Left ventricle myocardium inferior (tissue), 1 donor: ENCODE results near the gene PTGIR. TPM values are rescaled to one million over a fixed set of nuclear protein-coding genes. Genes with fewer than 3 reads are reported as not detected.

ENCODE experiments used
- DNase-seq: peaks from one replicate; pipeline ENCODE4 v3.0.0-alpha.2; 2020
- H3K27ac ChIP-seq: fragments of 200-600 bp; replicated peaks from 2 replicates; pipeline ENCODE4 v1.8.0; 2021
- H3K27me3 ChIP-seq: fragments of 200-600 bp; 2 replicates; pipeline ENCODE4 v1.8.0; 2021; ENCODE audit warnings: low read depth
- H3K36me3 ChIP-seq: fragments of 200-600 bp; 2 replicates; pipeline ENCODE4 v1.8.0; 2021
- H3K4me1 ChIP-seq: fragments of 200-600 bp; 2 replicates; pipeline ENCODE4 v1.8.0; 2021
- H3K4me3 ChIP-seq: fragments of 200-600 bp; 2 replicates; pipeline ENCODE4 v1.8.0; 2021; ENCODE audit warnings: mild to moderate bottlenecking, moderate library complexity
- H3K9me3 ChIP-seq: fragments of 200-600 bp; replicated peaks from 2 replicates; pipeline ENCODE4 v1.8.0; 2021
- CTCF ChIP-seq: fragments of 200-600 bp; IDR thresholded peaks from 2 replicates; pipeline ENCODE4 v1.8.0; 2021; ENCODE audit warnings: antibody characterized with exemption, mild to moderate bottlenecking, borderline replicate concordance
- intact Hi-C: fragments of 100-400 bp; cut with micrococcal nuclease; formaldehyde crosslinking; loops from one replicate; pipeline ENCODE4 v1.11.0; 2022
- total RNA-seq: library from RNA; stranded (reverse); fragmentation: NEBNext Ultra II Directional; extraction: Animal tissue kit (Norgen Biotek cat#: 25700); gene quantifications from one replicate; pipeline ENCODE4 v1.2.1, GENCODE V29; 2021
- donor health status: DM: no; HTN: yes; CAD: no; lungs with severe emphysema.

The PTGIR gene
- total RNA-seq, 1 donor from 2014 or later, result 3.7 TPM

GRCh38 chr19:46654621-46655152 lies 29.8 kb upstream of the PTGIR start:
- no peak for TF ChIP-seq CTCF
- peak overlapping the region; percentile 48 for H3K27ac ChIP-seq

GRCh38 chr19:46650445-46650844 lies 25.6 kb upstream of the PTGIR start:
- Histone ChIP-seq H3K4me1 (no peaks in the 10 kb centered on the region), H3K27me3 (peaks cover 35% of the 10 kb centered on the region), H3K27ac (no peak overlapping the region), H3K9me3 (peaks cover 12% of the 10 kb centered on the region), H3K4me3 (no peak overlapping the region), H3K36me3 (no peaks in the 10 kb centered on the region)
- TF ChIP-seq CTCF, result no peak
- DNase-seq, result no peak
- intact Hi-C loops, result no loop called here

More at GRCh38 chr19:46654621-46655152, 29.8 kb upstream of the PTGIR start:
- Histone ChIP-seq H3K27me3 (peaks cover 31% of the 10 kb centered on the region), H3K36me3 (no peaks in the 10 kb centered on the region), H3K4me1 (peaks cover 13% of the 10 kb centered on the region), H3K4me3 (no peak overlapping the region), H3K9me3 (no peaks in the 10 kb centered on the region)
- DNase-seq, result no peak
- intact Hi-C loops, result no loop called here

- Histone ChIP-seq H3K9me3 (peaks cover 12% of the 10 kb centered on the region), H3K4me3 (no peak overlapping the region), H3K27ac (no peak overlapping the region), H3K27me3 (peaks cover 32% of the 10 kb centered on the region), H3K36me3 (no peaks in the 10 kb centered on the region), H3K4me1 (no peaks in the 10 kb centered on the region)
- intact Hi-C loops, result no loop called here
- no peak for TF ChIP-seq CTCF
- DNase-seq, result no peak
Observed at GRCh38 chr19:46648961-46649960, 24.4 kb upstream of the PTGIR start.

GRCh38 chr19:46648060-46648960 lies 23.4 kb upstream of the PTGIR start:
- Histone ChIP-seq H3K4me3 (no peak overlapping the region), H3K4me1 (no peaks in the 10 kb centered on the region), H3K27me3 (peaks cover 32% of the 10 kb centered on the region), H3K27ac (no peak overlapping the region), H3K36me3 (no peaks in the 10 kb centered on the region), H3K9me3 (peaks cover 12% of the 10 kb centered on the region)
- TF ChIP-seq CTCF, result no peak
- intact Hi-C loops, result no loop called here
- no peak for DNase-seq

- Histone ChIP-seq H3K4me1 (no peaks in the 10 kb centered on the region), H3K27me3 (peaks cover 36% of the 10 kb centered on the region), H3K9me3 (peaks cover 12% of the 10 kb centered on the region), H3K36me3 (no peaks in the 10 kb centered on the region), H3K27ac (no peak overlapping the region), H3K4me3 (no peak overlapping the region)
- no peak for TF ChIP-seq CTCF
- intact Hi-C loops, result no loop called here
- no peak for DNase-seq
Observed at GRCh38 chr19:46646402-46646801, 21.5 kb upstream of the PTGIR start.
